ENCODE measurements around the gene PRICKLE1. TPM values are rescaled to one million over a fixed set of nuclear protein-coding genes. Genes with fewer than 3 reads are reported as not detected.

PRICKLE1 gene
- total and polyA plus RNA-seq, 2 donors (not counting 3 experiments of a cell fraction or from before 2014, with no cell fraction given) = 34.3 to 86.0 TPM

DNA sequence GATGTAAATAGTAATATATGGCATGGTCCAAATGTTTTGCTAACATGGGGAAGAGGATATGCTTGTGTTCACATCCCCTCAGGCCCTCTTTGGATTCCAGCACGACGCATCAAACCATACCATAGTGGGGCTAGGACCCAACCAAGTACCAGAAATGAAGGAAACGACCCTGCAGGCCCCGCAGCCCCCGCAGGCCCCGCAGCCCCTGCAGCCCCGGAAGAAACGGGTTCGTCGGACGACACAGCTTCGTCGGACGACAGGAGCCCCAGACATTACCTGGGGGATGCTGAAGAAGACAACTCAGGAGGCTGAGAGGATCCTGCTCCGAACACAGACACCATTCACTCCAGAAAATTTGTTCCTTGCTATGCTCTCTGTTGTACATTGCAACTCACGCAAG lies 143.7 kb downstream of the PRICKLE1 start:
- no TSS peak for BruUV-seq (replicated peaks)
- POLR2A ChIA-PET = no interaction called here

More for the DNA sequence above, 143.7 kb downstream of the PRICKLE1 start:
- H4K20me1 ChIP-seq (replicated peaks; ENCODE audit: control insufficient read depth, extremely low read depth, insufficient read depth, low read length) = no peaks in the 10 kb centered on the region
- intact Hi-C loops (cut with micrococcal nuclease) (loop anchor here (2.0 kb wide), 1 partner anchor 49 kb away; no protein-coding TSS in a partner anchor), dilution Hi-C loops (cut with MboI; ENCODE audit: extremely low pct_ligation_motif_present, low sequenced_read_pairs) (no loop called here)
- no peaks in the 10 kb centered on the region for H3K9me3 ChIP-seq (replicated peaks; ENCODE audit: control insufficient read depth, insufficient read depth, low read length)
- H3K36me3 ChIP-seq (ENCODE audit: control insufficient read depth in 2 of 2, extremely low read depth in 1 of 2, insufficient read depth in 2 of 2, low read length in 2 of 2) = peaks cover 2 to 5% of the 10 kb centered on the region in 2 experiments
- H3K27ac ChIP-seq (ENCODE audit: insufficient read depth, low read depth, low read length) = no peak overlapping the region
- CTCF ChIA-PET = interaction anchor here (2.2 kb wide), 1 partner anchor 17 kb away, joined by 6 read pairs; no protein-coding TSS in a partner anchor
- DNase-seq (ENCODE audit: low read depth, low spot score) = no peak
- H3K4me1 ChIP-seq (ENCODE audit: control insufficient read depth, extremely low read depth, insufficient read depth, low read length) = peaks cover 34% of the 10 kb centered on the region
- H3K4me2 ChIP-seq (ENCODE audit: insufficient read depth, low read length) = no peak overlapping the region
- TF ChIP-seq POLR2A (IDR thresholded peaks at IDR 0.05; ENCODE audit: low read depth, low read length) (no peak), JUN (IDR thresholded peaks at IDR 0.05; ENCODE audit: borderline replicate concordance, insufficient read depth, insufficient read length, low read depth) (no peak), GATA2 (IDR thresholded peaks at IDR 0.05; ENCODE audit: insufficient read depth, insufficient read length, low read depth, low read length) (no peak), FOS (IDR thresholded peaks at IDR 0.05; ENCODE audit: borderline replicate concordance, insufficient read depth, low read length) (no peak), EZH2 (IDR thresholded peaks at IDR 0.05; ENCODE audit: borderline replicate concordance, low read depth, low read length, severe bottlenecking) (no peak), MYC (IDR thresholded peaks at IDR 0.05; ENCODE audit: low read depth, low read length) (no peak), MAX (IDR thresholded peaks at IDR 0.05; ENCODE audit: insufficient read depth, insufficient read length) (no peak), POLR2AphosphoS5 (IDR thresholded peaks at IDR 0.05; ENCODE audit: insufficient read depth, low read depth, low read length) (no peak)
- TF ChIP-seq, protein P1, sequence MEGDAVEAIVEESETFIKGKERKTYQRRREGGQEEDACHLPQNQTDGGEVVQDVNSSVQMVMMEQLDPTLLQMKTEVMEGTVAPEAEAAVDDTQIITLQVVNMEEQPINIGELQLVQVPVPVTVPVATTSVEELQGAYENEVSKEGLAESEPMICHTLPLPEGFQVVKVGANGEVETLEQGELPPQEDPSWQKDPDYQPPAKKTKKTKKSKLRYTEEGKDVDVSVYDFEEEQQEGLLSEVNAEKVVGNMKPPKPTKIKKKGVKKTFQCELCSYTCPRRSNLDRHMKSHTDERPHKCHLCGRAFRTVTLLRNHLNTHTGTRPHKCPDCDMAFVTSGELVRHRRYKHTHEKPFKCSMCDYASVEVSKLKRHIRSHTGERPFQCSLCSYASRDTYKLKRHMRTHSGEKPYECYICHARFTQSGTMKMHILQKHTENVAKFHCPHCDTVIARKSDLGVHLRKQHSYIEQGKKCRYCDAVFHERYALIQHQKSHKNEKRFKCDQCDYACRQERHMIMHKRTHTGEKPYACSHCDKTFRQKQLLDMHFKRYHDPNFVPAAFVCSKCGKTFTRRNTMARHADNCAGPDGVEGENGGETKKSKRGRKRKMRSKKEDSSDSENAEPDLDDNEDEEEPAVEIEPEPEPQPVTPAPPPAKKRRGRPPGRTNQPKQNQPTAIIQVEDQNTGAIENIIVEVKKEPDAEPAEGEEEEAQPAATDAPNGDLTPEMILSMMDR (IDR thresholded peaks at IDR 0.05; ENCODE audit: extremely low read depth in 1 of 2, insufficient read depth in 1 of 2, low read depth in 1 of 2, low read length in 2 of 2) = no peak
- no peaks in the 10 kb centered on the region for H3K9me1 ChIP-seq (replicated peaks; ENCODE audit: control insufficient read depth, extremely low read depth, insufficient read depth, low read length)
- H3K4me3 ChIP-seq (replicated peaks in 1 of 3; ENCODE audit: insufficient read depth in 1 of 3, low read depth in 1 of 3, low read length in 3 of 3) = no peak overlapping the region
- no peak overlapping the region for H3K9ac ChIP-seq (replicated peaks; ENCODE audit: extremely low read depth, insufficient read depth, low read length)
- no peak for FAIRE-seq
- H3K27me3 ChIP-seq (ENCODE audit: control insufficient read depth in 2 of 2, insufficient read depth in 2 of 2, low read length in 2 of 2) = no peaks in the 10 kb centered on the region
- no peaks in the 10 kb centered on the region for H3K79me2 ChIP-seq (ENCODE audit: control insufficient read depth, insufficient read depth, low read length)
- H2AFZ ChIP-seq (ENCODE audit: low read depth, low read length) = no peak overlapping the region

Measured in endothelial cell of umbilical vein (primary cell).